HepG2 (cell line): ENCODE results near the gene ARL16. TPM values are rescaled to one million over a fixed set of nuclear protein-coding genes. Genes with fewer than 3 reads are reported as not detected.

Experiments
- ONECUT2 ChIP-seq: sonication (generic); formaldehyde crosslinking; IDR thresholded peaks from 2 replicates; pipeline ENCODE4 v1.4.0; 2020; ENCODE audit warnings: missing genetic modification reagents
- POLR2G ChIP-seq: fragments of 200-400 bp; formaldehyde crosslinking; IDR thresholded peaks from 2 replicates; pipeline ENCODE4 v1.6.1; 2018; ENCODE audit warnings: mild to moderate bottlenecking, low read depth, low read length, moderate library complexity
- SIN3A ChIP-seq: IDR thresholded peaks from 2 replicates; pipeline ENCODE4 v1.6.1; 2011; ENCODE audit warnings: low read depth, mild to moderate bottlenecking, control low read depth, low read length, borderline replicate concordance
- ZNF333 ChIP-seq: sonication (generic); formaldehyde crosslinking; IDR thresholded peaks from 2 replicates; pipeline ENCODE4 v1.4.0; 2020; ENCODE audit warnings: mild to moderate bottlenecking, missing genetic modification reagents, borderline replicate concordance
- ZNF749 ChIP-seq: sonication (generic); formaldehyde crosslinking; IDR thresholded peaks from 2 replicates; pipeline ENCODE4 v1.8.0; 2022; ENCODE audit warnings: mild to moderate bottlenecking, missing genetic modification reagents, moderate library complexity, borderline replicate concordance
- polyA plus RNA-seq, 8 experiments: library from polyadenylated mRNA; depleted of rRNA in 3 of 8; stranded (reverse) in 7 of 8; unstranded in 1 of 8; fragments of >200 nt; fragmentation: Illumina TruSeq in 4 of 8; extraction: Trizol in 4 of 8; gene quantifications; 2 replicates each; pipeline versions ENCODE4 v1.2.1 to v1.2.3, GENCODE V29; 2011 to 2016; ENCODE audit warnings: low read depth in 4 of 8, missing spikeins in 1 of 8, mixed read lengths in 1 of 8; ENCODE audit not compliant: insufficient read depth in 1 of 8
- total RNA-seq, 5 experiments: library from RNA; depleted of rRNA; stranded (reverse); fragments of >200 nt; fragmentation: Illumina TruSeq; extraction: Trizol; gene quantifications; 2 replicates each; pipeline ENCODE4 v1.2.3, GENCODE V29; 2016; ENCODE audit warnings: low read depth in 1 of 5
- TF ChIP-seq, protein P1 (sequence below): sonication (generic); formaldehyde crosslinking; IDR thresholded peaks from 2 replicates; pipeline ENCODE4 v1.9.0; 2021; ENCODE audit warnings: missing genetic modification reagents, mild to moderate bottlenecking, borderline replicate concordance
- TF ChIP-seq, protein P2 (sequence below): sonication (generic); formaldehyde crosslinking; IDR thresholded peaks from 2 replicates; pipeline ENCODE4 v1.4.0; 2020; ENCODE audit warnings: missing genetic modification reagents, borderline replicate concordance
- TF ChIP-seq, protein P3 (sequence below): sonication (generic); formaldehyde crosslinking; IDR thresholded peaks from 2 replicates; pipeline ENCODE4 v1.5.0; 2020; ENCODE audit warnings: mild to moderate bottlenecking, missing genetic modification reagents
- TF ChIP-seq, protein P4 (sequence below): sonication (generic); formaldehyde crosslinking; IDR thresholded peaks from 2 replicates; pipeline ENCODE4 v1.4.0; 2020; ENCODE audit warnings: missing genetic modification reagents
- TF ChIP-seq, protein P5 (sequence below): sonication (generic); formaldehyde crosslinking; IDR thresholded peaks from 2 replicates; pipeline ENCODE4 v1.4.0; 2020; ENCODE audit warnings: missing genetic modification reagents
- TF ChIP-seq, protein P6 (sequence below): sonication (generic); formaldehyde crosslinking; IDR thresholded peaks from 2 replicates; pipeline ENCODE4 v1.5.1; 2020; ENCODE audit warnings: missing genetic modification reagents, mild to moderate bottlenecking, borderline replicate concordance
- TF ChIP-seq, protein P7 (sequence below): sonication (generic); formaldehyde crosslinking; IDR thresholded peaks from 2 replicates; pipeline ENCODE4 v1.5.1; 2020; ENCODE audit warnings: missing genetic modification reagents, mild to moderate bottlenecking, borderline replicate concordance

ARL16 gene
- total and polyA plus RNA-seq, 2 of the 13 experiments (the other 11 are each of a cell fraction or from before 2014, with no cell fraction given) = 20.8 to 30.8 TPM

DNA sequence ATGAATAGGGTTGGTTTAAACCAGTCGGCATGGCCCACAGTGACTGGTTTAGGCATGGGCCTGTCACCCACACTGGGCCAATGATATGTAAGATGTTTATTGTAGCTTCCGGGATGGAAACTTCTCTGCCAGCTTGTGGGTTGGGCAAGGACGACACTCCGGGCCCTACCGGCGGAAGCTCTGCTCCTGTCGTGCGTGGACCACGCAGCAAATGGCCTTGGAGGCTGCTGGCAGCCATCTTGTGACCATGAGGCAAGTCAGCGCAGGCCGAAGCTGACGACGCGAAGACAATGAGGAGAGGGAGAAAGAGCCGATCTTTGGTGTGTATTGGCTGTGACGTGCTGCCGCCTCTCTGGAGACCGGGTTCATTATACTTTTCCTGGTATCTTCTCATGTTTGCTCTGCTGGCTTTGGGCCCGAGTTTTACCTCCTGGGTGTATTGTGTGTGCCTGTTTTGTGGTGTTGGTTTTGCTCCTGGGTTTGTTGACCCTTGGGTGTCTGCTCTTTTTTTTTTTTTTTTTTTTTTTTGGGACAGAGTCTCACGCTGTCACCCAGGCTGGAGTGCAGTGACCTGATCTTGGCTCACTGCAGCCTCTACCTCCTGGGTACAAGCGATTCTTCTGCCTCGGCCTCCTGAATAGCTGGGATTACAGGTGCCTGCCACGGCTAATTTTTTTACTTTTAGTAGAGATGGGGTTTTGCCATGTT lies 43.9 kb upstream of the ARL16 start (continued):
- no peak for TF ChIP-seq SIN3A
- TF ChIP-seq, protein P1, sequence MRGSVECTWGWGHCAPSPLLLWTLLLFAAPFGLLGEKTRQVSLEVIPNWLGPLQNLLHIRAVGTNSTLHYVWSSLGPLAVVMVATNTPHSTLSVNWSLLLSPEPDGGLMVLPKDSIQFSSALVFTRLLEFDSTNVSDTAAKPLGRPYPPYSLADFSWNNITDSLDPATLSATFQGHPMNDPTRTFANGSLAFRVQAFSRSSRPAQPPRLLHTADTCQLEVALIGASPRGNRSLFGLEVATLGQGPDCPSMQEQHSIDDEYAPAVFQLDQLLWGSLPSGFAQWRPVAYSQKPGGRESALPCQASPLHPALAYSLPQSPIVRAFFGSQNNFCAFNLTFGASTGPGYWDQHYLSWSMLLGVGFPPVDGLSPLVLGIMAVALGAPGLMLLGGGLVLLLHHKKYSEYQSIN (CRISPR knock-in tag) = no peak
- TF ChIP-seq ZNF333 (CRISPR knock-in tag) = peak; percentile 95
- TF ChIP-seq, protein P2, sequence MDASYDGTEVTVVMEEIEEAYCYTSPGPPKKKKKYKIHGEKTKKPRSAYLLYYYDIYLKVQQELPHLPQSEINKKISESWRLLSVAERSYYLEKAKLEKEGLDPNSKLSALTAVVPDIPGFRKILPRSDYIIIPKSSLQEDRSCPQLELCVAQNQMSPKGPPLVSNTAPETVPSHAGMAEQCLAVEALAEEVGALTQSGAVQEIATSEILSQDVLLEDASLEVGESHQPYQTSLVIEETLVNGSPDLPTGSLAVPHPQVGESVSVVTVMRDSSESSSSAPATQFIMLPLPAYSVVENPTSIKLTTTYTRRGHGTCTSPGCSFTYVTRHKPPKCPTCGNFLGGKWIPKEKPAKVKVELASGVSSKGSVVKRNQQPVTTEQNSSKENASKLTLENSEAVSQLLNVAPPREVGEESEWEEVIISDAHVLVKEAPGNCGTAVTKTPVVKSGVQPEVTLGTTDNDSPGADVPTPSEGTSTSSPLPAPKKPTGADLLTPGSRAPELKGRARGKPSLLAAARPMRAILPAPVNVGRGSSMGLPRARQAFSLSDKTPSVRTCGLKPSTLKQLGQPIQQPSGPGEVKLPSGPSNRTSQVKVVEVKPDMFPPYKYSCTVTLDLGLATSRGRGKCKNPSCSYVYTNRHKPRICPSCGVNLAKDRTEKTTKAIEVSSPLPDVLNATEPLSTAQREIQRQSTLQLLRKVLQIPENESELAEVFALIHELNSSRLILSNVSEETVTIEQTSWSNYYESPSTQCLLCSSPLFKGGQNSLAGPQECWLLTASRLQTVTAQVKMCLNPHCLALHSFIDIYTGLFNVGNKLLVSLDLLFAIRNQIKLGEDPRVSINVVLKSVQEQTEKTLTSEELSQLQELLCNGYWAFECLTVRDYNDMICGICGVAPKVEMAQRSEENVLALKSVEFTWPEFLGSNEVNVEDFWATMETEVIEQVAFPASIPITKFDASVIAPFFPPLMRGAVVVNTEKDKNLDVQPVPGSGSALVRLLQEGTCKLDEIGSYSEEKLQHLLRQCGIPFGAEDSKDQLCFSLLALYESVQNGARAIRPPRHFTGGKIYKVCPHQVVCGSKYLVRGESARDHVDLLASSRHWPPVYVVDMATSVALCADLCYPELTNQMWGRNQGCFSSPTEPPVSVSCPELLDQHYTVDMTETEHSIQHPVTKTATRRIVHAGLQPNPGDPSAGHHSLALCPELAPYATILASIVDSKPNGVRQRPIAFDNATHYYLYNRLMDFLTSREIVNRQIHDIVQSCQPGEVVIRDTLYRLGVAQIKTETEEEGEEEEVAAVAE (CRISPR knock-in tag) = peak; percentile 96
- TF ChIP-seq, protein P3, sequence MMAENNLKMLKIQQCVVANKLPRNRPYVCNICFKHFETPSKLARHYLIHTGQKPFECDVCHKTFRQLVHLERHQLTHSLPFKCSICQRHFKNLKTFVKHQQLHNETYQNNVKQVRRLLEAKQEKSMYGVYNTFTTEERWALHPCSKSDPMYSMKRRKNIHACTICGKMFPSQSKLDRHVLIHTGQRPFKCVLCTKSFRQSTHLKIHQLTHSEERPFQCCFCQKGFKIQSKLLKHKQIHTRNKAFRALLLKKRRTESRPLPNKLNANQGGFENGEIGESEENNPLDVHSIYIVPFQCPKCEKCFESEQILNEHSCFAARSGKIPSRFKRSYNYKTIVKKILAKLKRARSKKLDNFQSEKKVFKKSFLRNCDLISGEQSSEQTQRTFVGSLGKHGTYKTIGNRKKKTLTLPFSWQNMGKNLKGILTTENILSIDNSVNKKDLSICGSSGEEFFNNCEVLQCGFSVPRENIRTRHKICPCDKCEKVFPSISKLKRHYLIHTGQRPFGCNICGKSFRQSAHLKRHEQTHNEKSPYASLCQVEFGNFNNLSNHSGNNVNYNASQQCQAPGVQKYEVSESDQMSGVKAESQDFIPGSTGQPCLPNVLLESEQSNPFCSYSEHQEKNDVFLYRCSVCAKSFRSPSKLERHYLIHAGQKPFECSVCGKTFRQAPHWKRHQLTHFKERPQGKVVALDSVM (CRISPR knock-in tag) = peak; percentile 94
- TF ChIP-seq, protein P4, sequence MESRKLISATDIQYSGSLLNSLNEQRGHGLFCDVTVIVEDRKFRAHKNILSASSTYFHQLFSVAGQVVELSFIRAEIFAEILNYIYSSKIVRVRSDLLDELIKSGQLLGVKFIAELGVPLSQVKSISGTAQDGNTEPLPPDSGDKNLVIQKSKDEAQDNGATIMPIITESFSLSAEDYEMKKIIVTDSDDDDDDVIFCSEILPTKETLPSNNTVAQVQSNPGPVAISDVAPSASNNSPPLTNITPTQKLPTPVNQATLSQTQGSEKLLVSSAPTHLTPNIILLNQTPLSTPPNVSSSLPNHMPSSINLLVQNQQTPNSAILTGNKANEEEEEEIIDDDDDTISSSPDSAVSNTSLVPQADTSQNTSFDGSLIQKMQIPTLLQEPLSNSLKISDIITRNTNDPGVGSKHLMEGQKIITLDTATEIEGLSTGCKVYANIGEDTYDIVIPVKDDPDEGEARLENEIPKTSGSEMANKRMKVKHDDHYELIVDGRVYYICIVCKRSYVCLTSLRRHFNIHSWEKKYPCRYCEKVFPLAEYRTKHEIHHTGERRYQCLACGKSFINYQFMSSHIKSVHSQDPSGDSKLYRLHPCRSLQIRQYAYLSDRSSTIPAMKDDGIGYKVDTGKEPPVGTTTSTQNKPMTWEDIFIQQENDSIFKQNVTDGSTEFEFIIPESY (CRISPR knock-in tag) = peak; percentile 90
- TF ChIP-seq, protein P5, sequence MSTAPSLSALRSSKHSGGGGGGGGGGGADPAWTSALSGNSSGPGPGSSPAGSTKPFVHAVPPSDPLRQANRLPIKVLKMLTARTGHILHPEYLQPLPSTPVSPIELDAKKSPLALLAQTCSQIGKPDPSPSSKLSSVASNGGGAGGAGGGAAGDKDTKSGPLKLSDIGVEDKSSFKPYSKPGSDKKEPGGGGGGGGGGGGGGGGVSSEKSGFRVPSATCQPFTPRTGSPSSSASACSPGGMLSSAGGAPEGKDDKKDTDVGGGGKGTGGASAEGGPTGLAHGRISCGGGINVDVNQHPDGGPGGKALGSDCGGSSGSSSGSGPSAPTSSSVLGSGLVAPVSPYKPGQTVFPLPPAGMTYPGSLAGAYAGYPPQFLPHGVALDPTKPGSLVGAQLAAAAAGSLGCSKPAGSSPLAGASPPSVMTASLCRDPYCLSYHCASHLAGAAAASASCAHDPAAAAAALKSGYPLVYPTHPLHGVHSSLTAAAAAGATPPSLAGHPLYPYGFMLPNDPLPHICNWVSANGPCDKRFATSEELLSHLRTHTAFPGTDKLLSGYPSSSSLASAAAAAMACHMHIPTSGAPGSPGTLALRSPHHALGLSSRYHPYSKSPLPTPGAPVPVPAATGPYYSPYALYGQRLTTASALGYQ (CRISPR knock-in tag) = peak; percentile 84
- peak; percentile 95 for TF ChIP-seq ZNF749
- TF ChIP-seq, protein P6, sequence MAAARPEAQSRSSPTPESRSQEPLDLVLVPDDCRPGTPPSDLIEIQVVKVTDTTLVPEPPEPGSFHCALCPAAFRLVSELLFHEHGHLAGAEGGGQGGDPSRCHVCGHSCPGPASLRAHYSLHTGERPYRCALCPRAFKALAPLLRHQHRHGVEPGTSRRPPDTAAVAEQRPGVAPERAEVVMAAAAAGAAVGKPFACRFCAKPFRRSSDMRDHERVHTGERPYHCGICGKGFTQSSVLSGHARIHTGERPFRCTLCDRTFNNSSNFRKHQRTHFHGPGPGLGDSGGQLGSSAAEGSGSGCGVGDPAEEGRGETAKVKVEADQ (CRISPR knock-in tag) = peak; percentile 97
- TF ChIP-seq, protein P7, sequence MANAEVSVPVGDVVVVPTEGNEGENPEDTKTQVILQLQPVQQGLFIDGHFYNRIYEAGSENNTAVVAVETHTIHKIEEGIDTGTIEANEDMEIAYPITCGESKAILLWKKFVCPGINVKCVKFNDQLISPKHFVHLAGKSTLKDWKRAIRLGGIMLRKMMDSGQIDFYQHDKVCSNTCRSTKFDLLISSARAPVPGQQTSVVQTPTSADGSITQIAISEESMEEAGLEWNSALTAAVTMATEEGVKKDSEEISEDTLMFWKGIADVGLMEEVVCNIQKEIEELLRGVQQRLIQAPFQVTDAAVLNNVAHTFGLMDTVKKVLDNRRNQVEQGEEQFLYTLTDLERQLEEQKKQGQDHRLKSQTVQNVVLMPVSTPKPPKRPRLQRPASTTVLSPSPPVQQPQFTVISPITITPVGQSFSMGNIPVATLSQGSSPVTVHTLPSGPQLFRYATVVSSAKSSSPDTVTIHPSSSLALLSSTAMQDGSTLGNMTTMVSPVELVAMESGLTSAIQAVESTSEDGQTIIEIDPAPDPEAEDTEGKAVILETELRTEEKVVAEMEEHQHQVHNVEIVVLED = peak; percentile 90
- no peak; the same call in 1 of the 2 replicates for TF ChIP-seq ONECUT2 (CRISPR knock-in tag)
- peak; percentile 75 for TF ChIP-seq POLR2G
